ENCODE measurements around the gene SHROOM1.
"Not testable (repeated sequence)": the region's sequence is repeated elsewhere in the genome, so short reads cannot be mapped to it uniquely, and the experiment has no call there.

Gene SHROOM1

GRCh38 chr5:132805872-132806271 lies 24.6 kb downstream of the SHROOM1 start:
- DNase-seq (ENCODE audit: low read depth) = not testable (repeated sequence)

GRCh38 chr5:132804219-132804618 lies 26.2 kb downstream of the SHROOM1 start:
- not testable (repeated sequence) for DNase-seq (ENCODE audit: low read depth)

- not testable (repeated sequence) for DNase-seq (ENCODE audit: low read depth)
These were observed 27.8 kb downstream of the SHROOM1 start for GRCh38 chr5:132802685-132803066.

GRCh38 chr5:132802044-132802684 lies 28.3 kb downstream of the SHROOM1 start:
- no peak for DNase-seq (ENCODE audit: low read depth)

GRCh38 chr5:132800545-132800944 lies 29.9 kb downstream of the SHROOM1 start:
- no peak for DNase-seq (ENCODE audit: low read depth)

- no peak for DNase-seq (ENCODE audit: low read depth)
These were observed 31.1 kb downstream of the SHROOM1 start for GRCh38 chr5:132799392-132799791.

GRCh38 chr5:132797651-132798050 lies 32.8 kb downstream of the SHROOM1 start:
- DNase-seq (ENCODE audit: low read depth) = no peak

- DNase-seq (ENCODE audit: low read depth) = no peak
These were observed 39.4 kb downstream of the SHROOM1 start for GRCh38 chr5:132791026-132791425.

GRCh38 chr5:132790201-132790865 lies 40.1 kb downstream of the SHROOM1 start:
- no peak for DNase-seq (ENCODE audit: low read depth)

- no peak for DNase-seq (ENCODE audit: low read depth)
These were observed 41.2 kb downstream of the SHROOM1 start for GRCh38 chr5:132788990-132789886.

GRCh38 chr5:132788508-132788907 lies 41.9 kb downstream of the SHROOM1 start:
- DNase-seq (ENCODE audit: low read depth) = no peak

- peak; percentile 75 for DNase-seq (ENCODE audit: low read depth)
These were observed 43.4 kb downstream of the SHROOM1 start for GRCh38 chr5:132787076-132787475.

- no peak for DNase-seq (ENCODE audit: low read depth)
These were observed 44.6 kb downstream of the SHROOM1 start for GRCh38 chr5:132785864-132786263.

GRCh38 chr5:132785365-132785764 lies 45.1 kb downstream of the SHROOM1 start:
- DNase-seq (ENCODE audit: low read depth) = no peak

GRCh38 chr5:132782101-132782500 lies 48.3 kb downstream of the SHROOM1 start:
- peak; percentile 89 for DNase-seq (ENCODE audit: low read depth)

- DNase-seq (ENCODE audit: low read depth) = no peak
These were observed 49.4 kb downstream of the SHROOM1 start for GRCh38 chr5:132781029-132781428.

- DNase-seq (ENCODE audit: low read depth) = no peak
These were observed 49.9 kb downstream of the SHROOM1 start for GRCh38 chr5:132780577-132780976.

- DNase-seq (ENCODE audit: low read depth) = no peak
These were observed 50.5 kb downstream of the SHROOM1 start for GRCh38 chr5:132779961-132780360.

- DNase-seq (ENCODE audit: low read depth) = no peak
These were observed 51.6 kb downstream of the SHROOM1 start for GRCh38 chr5:132778856-132779255.

GRCh38 chr5:132778129-132778528 lies 52.3 kb downstream of the SHROOM1 start:
- DNase-seq (ENCODE audit: low read depth) = no peak

GRCh38 chr5:132777209-132778069 lies 53.0 kb downstream of the SHROOM1 start, which contains the start of gene SEPTIN8:
Gene SEPTIN8, minus strand, starts transcription at chr5:132777239. Its CDS starts 102 bp downstream, at chr5:132777137.
- peak; percentile 64 for DNase-seq (ENCODE audit: low read depth)

GRCh38 chr5:132776938-132777208 lies 53.6 kb downstream of the SHROOM1 start:
- no peak for DNase-seq (ENCODE audit: low read depth)
